HG02642 (cell line): ENCODE data around the gene TCF7L2.
"Not testable (repeated sequence)": the region's sequence is repeated elsewhere in the genome, so short reads cannot be mapped to it uniquely, and the experiment has no call there.

Experiments used
- ATAC-seq: cut with Tn5 transposase; IDR thresholded peaks from one replicate; pipeline ENCODE4 v1.9.1; 2021; ENCODE audit warnings: mild to moderate bottlenecking; ENCODE audit not compliant: unreplicated experiment, poor library complexity

TCF7L2 gene

GRCh38 chr10:113060201-113061053, 110.4 kb downstream of the TCF7L2 start:
- no peak for ATAC-seq

- no peak for ATAC-seq
Observed at GRCh38 chr10:113061054-113061430, 111.0 kb downstream of the TCF7L2 start.

- ATAC-seq, result no peak
Observed at GRCh38 chr10:113061557-113061956, 111.5 kb downstream of the TCF7L2 start.

GRCh38 chr10:113063043-113063967, 113.3 kb downstream of the TCF7L2 start:
- no peak for ATAC-seq

GRCh38 chr10:113064039-113064438, 114.0 kb downstream of the TCF7L2 start:
- no peak for ATAC-seq

GRCh38 chr10:113066120-113066519, 116.1 kb downstream of the TCF7L2 start:
- ATAC-seq, result not testable (repeated sequence)

GRCh38 chr10:113066561-113067312, 116.7 kb downstream of the TCF7L2 start:
- no peak for ATAC-seq

- ATAC-seq, result no peak
Observed at GRCh38 chr10:113067501-113067900, 117.5 kb downstream of the TCF7L2 start.

GRCh38 chr10:113068178-113068890, 118.3 kb downstream of the TCF7L2 start:
- no peak for ATAC-seq

- no peak for ATAC-seq
Observed at GRCh38 chr10:113069595-113069994, 119.5 kb downstream of the TCF7L2 start.

- no peak for ATAC-seq
Observed at GRCh38 chr10:113071446-113071845, 121.4 kb downstream of the TCF7L2 start.

- no peak for ATAC-seq
Observed at GRCh38 chr10:113073549-113074189, 123.6 kb downstream of the TCF7L2 start.

GRCh38 chr10:113076949-113077348, 126.9 kb downstream of the TCF7L2 start:
- ATAC-seq, result no peak

- no peak for ATAC-seq
Observed at GRCh38 chr10:113078282-113078907, 128.3 kb downstream of the TCF7L2 start.

GRCh38 chr10:113080061-113080924, 130.2 kb downstream of the TCF7L2 start:
- no peak for ATAC-seq

GRCh38 chr10:113080925-113081229, 130.8 kb downstream of the TCF7L2 start:
- ATAC-seq, result no peak

GRCh38 chr10:113084031-113084430, 134.0 kb downstream of the TCF7L2 start:
- ATAC-seq, result no peak

- ATAC-seq, result no peak
Observed at GRCh38 chr10:113085776-113086175, 135.7 kb downstream of the TCF7L2 start.
